Fibroblast of skin of abdomen (primary cell): ENCODE results near the gene ZNHIT1. TPM values are rescaled to one million over a fixed set of nuclear protein-coding genes. Genes with fewer than 3 reads are reported as not detected.

Experiments
- DNase-seq: peaks from one replicate; pipeline ENCODE4 v3.0.0-alpha.2; 2013
- polyA plus RNA-seq, 2 experiments: library from polyadenylated mRNA; unstranded; fragments of 120-200 nt; gene quantifications; one replicate each; pipeline ENCODE4 v1.2.1, GENCODE V29; 2013; ENCODE audit not compliant: insufficient read length in 2 of 2

The ZNHIT1 gene
- 62.5 TPM for polyA plus RNA-seq (2013, experiment 1 of 2; ENCODE audit: insufficient read length)
- 66.6 TPM for polyA plus RNA-seq (2013, experiment 2 of 2; ENCODE audit: insufficient read length)

DNA sequence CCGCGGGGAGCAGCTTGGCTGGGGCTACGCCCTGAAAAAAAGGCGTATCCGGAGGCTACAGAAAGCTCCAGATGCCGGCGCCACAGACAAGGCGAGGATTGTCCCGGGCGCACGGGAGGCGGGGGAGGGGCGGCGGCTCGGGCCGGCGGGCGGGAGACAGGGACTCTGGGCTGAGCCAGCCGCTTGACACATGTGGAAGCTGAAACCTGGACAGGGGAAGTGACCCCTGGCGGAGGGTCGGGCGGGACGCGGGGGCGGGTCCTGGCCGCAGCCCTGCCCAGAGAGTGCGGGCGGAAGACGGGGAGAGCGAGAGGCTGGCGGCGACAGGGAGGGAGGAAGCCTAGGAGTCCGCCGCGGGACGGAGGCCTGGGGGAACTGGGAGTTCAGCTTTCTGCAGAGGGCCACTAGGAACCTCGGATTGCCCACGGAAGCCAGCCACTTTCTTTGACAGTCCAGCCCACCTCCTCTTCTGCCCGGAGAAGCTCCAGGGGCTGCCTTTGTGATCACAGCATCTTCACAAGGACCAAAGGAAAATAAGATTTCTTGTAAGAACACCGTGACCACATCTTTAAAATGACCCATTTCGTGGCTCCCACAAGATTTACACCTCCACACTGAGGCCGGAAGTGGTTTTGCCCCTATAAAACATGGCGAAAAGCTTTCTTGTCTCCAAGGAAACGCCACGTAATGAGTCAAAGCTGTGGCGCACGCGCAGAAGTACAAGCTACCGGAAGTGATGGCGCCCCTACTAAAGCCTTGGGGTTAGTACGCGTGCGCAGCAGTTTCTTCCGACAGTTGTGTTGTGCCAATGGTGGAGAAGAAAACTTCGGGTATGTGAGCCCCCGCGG is at the start of gene ZNHIT1, which contains the start of gene PLOD3:
ZNHIT1 (plus strand) TSS at position 778 of the 848 bp plus-strand sequence; CDS start at position 809, 31 bp downstream.
PLOD3 (minus strand) TSS at position 194 of the 848 bp plus-strand sequence. CDS start 307 bp downstream, outside the sequence.
- peak; percentile 98 for DNase-seq

DNA sequence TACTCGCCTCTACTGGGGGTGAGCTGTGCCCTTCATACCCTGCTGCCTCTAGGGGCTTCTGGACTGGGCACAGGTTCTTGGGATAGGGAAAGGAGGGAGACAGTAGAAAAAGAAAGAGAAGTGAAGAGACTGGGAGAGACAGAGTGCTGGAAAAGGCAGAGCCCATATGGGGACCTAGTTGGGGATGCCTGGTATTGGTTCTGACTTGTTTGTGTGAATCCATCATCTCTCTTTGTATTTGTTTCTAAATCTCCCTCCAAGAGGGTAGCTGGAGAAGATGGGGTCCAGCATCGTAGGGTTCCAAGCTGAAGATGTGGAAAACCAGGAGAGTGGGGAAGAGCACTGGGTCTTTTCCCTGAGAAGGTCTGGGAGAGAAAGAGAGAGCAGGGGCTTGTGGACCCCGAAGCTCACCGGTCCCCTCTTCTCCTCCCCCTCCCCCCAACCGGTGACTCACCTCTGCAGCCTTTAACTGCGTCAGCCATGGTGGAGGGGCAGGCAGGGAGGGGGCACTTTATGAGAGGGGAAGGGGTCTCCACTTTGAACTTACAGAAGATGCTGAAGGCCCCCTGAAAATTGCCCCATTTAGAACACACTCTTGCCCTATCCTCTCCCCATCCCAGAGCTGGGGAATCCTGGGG is 49.4 kb upstream of the ZNHIT1 start:
- no peak for DNase-seq

DNA sequence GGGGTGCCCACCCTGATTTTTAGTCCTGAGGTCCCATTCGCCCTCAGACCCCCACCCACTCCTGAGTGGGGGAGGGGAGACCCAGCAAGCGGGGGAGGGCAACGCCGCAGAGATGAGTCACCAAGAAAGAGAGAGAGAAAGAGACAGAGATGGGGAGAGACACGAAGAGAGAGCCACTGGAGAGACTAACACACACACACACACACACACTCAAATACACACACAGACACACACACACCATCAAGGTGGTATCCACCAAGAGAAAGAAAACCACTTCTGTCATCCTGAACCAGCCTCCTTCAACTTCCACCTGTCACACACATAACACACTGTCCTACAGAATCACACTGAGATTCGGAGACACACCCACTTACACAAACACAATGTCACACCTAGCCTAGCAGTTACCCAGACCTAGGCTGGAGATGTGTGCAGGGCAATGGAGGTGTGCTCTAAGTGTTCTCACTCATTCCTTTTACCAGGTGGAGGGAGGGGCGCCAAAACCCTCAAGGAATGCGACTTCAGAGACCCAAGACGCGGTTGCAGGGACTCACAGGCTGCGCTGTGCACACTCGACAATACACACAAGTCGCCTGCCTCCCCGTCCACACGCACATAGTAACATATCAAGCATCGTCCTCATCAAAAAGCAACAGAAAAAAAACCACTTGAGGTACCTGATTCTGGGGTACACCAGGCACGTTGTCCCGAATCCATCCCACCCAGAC is 48.7 kb upstream of the ZNHIT1 start:
- DNase-seq: no peak

- peak; percentile 58 for DNase-seq
Observed at GRCh38 chr7:101169838-101170551, 48.0 kb upstream of the ZNHIT1 start.

DNA sequence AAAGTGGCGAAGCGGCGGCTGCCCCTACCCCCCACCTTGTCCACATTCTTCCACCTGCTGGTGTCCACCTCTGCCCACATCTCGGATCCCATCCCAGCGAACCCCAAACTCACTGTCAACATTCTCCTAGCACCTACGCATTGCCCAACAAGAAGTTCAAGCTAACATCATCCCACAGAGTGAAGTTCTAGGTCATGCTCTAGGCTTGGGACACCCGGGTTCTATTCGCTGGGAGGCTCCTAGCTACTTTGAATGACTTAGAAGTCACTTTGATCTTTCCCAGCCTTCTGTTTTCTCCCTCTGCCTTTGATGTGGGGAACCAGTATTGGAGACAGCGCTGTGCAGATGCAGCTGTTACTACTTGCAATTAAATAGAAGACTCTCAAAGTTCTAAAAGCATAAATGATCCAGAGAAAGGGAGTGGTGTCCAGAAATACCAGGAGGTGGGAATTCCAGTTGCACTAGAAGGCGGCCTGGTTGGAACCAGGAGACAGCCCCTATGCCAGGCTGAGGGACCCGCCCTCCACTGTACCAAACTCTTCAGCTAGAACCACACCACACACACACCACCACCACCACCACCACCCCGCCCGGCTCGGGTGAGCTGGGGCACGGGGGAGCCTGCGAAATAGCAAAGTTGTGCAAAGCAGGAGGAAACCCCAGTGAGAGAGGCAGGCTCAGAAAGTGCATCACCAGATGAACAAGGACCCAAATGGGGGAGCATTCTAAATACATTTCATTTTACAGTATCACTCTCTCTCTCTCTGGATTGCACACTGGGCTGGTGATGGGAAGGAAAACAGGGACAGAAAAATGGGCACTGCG is 47.1 kb upstream of the ZNHIT1 start:
- no peak for DNase-seq

DNA sequence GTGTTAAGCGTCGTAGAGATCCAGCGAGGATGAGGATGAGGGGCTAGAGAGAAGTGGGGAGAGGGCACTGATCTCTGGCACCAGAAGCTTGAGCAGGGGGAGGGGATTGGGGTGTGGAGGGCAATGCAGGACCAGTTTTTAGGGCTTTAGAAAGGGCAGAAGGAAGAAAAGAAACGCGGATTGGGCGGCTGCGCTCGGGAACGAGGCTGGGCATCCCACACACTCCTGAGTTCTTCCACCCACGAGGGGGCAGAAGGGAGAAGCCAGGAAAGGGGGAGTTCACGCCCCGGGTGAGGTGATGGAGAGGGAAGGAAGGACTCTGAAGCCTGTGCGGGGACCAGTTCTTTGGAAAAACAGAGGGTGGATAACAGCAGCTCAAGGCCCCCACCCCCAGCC is 46.5 kb upstream of the ZNHIT1 start:
- DNase-seq: no peak

GRCh38 chr7:101172005-101172853 is 45.7 kb upstream of the ZNHIT1 start:
- no peak for DNase-seq

DNA sequence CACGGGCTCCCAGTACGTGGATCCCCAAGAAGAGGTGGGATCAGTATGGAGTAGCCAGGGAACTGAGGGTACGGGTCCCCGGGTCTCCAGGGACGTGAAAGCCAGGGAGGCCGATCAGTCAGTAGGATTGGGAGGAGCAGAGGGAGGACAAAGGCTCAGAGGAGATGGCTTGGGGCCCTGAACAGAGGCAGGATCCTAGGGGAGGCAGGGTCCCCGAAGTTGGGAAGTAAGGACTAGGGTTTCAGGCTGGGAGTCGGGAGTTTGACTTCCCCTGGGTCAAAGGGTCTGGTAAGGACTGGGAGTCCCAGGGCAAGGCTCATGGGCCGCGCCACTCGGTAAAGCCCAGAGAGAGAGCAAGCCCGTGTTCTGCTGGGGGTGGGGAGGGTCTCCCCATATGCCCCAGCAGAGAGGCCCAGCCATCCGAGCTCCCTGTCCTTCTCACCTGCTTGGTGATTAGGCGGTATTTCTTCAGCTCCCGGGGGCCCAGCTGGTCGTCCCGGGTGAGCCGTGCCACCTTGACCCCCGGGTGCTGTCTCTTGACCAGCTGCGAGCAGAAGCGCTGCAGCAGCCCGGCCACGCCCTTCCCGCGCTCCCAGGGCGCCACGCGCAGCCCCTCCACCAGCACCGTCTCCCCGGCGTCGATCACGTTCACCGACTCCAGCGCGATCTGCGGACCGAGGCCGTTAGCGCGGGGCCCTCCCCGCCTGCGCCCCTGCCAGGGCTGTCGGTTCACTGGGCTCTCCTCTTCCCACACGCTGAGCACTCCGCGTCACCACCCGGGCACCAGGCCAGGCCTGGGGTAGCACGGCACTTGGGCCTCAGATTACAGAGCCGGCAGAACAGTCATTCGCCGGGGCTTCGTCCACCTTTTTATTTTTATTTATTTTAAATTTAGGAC is 44.9 kb upstream of the ZNHIT1 start:
- DNase-seq: peak; percentile 45

- DNase-seq: no peak
Observed at GRCh38 chr7:101173752-101174244, 44.2 kb upstream of the ZNHIT1 start.

DNA sequence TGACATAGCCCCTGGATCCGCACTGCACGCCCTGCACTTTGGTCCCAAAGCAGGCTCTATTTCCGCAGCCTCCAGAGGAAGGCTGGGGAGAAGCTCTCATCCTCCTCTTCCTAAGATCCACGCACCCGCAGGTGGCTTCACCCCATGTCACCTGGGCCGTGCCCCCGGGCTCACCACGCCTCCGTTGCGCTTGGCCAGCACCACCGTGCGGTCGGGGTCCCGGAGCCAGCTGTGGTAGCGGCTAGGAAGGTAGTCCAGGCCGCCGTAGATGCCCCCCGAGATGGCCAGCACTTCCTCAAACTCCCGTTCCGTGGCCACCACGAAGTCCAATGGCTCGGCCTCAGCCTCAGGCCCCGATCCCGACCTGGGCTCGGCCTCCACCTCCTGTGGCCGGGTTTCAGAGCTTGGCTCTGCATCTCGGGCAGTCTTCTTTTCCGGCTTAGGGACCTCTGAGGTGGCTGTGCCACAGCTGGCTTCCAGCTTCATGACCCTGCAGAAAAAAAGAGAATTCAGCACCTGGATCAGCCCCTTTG is 43.6 kb upstream of the ZNHIT1 start:
- no peak for DNase-seq

GRCh38 chr7:101175664-101176063 is 42.3 kb upstream of the ZNHIT1 start:
- no peak for DNase-seq

- no peak for DNase-seq
Observed at GRCh38 chr7:101177644-101178043, 40.3 kb upstream of the ZNHIT1 start.

- DNase-seq: no peak
Observed at GRCh38 chr7:101179117-101179516, 38.8 kb upstream of the ZNHIT1 start.

- no peak for DNase-seq
Observed at GRCh38 chr7:101179713-101180112, 38.3 kb upstream of the ZNHIT1 start.

DNA sequence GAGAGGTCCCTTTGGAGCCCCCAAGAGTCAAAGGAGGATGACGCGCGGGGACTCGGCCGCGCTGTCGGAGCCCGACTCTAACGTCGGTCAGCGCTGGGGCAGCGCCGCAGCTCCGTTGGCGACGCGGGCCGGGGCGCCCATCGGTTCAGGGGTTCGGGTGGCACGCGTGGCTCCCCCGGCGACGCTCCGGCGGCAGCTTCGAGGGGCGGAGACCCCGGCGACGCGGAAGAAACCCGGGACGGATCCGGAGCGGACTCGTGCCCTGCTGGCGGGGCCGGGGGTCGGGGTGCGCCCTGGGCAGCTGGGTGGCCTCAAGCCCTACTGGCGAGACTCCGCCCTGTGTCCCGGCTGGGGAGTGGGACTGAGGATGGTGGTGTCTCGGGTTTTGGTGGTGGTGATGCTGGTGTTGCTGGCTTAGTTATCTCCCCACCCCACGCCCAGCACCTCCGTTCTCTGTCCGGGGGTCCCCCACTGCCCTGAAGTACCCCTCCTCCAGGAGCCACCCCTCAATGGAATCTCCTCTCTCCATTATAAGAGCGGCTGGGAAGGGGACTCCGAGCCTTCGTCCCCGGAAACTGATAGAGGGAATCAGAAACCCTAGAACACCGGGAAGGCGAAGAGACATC is 37.7 kb upstream of the ZNHIT1 start, which contains the start of gene NAT16:
NAT16 (minus strand) TSS at position 164 of the 626 bp plus-strand sequence. CDS start 5,486 bp downstream, outside the sequence.
- no peak for DNase-seq

DNA sequence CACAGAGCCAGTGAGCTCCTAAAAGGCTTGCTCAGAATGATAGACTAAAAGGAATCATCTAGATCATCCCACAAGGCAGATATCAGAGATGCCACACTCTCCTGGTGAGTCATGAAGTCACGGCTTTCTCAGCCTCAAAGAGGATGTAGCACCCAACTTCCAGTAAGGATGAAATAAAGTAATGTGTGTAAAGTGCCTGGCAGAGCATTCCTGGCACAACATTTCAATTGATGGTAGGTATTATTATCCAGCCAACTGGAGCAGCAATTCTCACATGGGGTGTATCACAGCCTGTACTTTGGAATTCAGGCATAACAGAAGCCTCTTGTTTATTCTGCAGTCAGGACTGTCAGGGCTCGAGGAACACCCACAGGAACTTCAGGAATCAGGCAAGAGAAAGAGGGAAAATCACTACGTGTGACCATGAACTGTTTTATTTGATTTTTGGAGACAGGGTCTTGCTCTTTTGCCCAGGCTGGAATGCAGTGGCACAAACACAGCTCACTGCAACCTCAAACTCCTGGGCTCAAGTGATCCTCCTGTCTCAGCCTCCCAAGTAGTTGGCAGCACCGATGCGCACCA is 32.6 kb upstream of the ZNHIT1 start:
- no peak for DNase-seq

GRCh38 chr7:101186194-101186593 is 31.8 kb upstream of the ZNHIT1 start:
- DNase-seq: no peak
